Measurements from ENCODE around the gene GRID1. TPM values are rescaled to one million over a fixed set of nuclear protein-coding genes. Genes with fewer than 3 reads are reported as not detected.

The GRID1 gene
- total RNA-seq, 1 experiment from 2014 or later = 0.37 TPM

DNA sequence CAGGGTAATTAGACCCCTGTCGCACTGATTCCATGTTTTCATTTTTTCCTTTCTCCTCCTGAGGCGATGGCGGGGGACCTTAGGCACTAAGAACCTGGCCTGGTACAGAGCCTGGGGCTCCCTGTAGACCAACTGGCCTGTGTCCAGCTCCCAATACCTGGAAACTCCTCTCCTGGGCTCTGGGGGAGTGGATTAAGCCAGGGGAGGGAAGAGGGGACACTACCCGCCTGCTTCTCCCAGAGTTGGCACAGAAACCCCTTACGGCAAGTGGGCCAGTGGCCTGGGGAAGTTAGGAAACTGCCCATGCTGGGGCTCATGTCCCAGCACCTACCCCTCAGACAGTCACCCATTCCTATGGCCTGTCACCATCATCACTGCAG is 121.6 kb downstream of the GRID1 start (continued):
- no peak for TF ChIP-seq ATF3 (CRISPR knock-in tag; conservative IDR thresholded peaks at IDR 0.05)

DNA sequence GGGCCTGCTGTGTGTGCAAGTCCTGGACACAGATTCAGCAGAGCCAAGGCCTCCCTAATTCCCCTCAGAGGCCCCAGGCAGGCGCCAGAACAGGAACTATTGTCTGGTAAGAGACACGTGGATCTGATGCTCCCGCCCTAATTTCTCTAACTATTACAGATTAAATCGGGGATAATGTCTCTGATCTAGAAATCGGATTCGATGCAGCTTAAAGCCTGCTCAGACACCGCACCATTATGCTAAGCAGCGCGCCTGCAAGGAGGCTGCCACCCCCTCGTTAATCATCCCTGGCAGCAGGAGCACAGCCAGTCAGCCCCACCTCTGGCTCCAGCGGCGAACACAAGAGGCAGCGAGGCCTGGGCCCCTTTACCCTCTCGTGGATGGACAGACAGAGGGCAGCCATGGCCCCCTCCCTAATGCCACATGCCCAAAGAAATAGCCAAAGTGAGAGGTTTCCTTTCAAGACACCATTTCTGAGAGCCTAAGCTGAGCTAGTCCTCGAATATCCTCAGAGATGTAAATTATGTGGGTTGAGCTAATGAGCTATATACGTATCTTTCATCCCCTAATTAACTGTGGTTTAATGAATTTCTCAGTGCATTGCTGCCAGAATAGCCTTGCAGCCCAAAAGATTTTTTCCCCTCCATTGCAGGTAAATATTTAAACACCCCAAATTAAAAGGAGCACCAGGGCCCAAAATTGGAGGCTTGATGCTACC is 122.1 kb downstream of the GRID1 start:
- ChIA-PET POLR2A (interaction anchor here (1.8 kb wide), 1 partner anchor 18 kb away, joined by 5 read pairs; no protein-coding TSS in a partner anchor), CTCF (no interaction called here)
- Mint-ChIP-seq H3K27ac (no peak overlapping the region), H3K9me3 (peaks cover 9% of the 10 kb centered on the region), H3K4me3 (no peak overlapping the region), H3K27me3 (ENCODE audit: low read depth) (no peaks in the 10 kb centered on the region), H3K36me3 (peaks cover 3% of the 10 kb centered on the region), H3K4me1 (0 out of 2 replicates have a peak, but pooled peaks cover 4% of the 10 kb centered on the region)
- ATAC-seq (peak; percentile 38; the same call in 1 of the 2 replicates), DNase-seq (ENCODE audit: low spot score) (no peak)
- no peak for TF ChIP-seq ZNF219 (CRISPR knock-in tag; IDR thresholded peaks at IDR 0.05; ENCODE audit: borderline replicate concordance)
- no peak for TF ChIP-seq TEAD4 (CRISPR knock-in tag; IDR thresholded peaks at IDR 0.05)
- TF ChIP-seq RELA (CRISPR knock-in tag; IDR thresholded peaks at IDR 0.05; ENCODE audit: borderline replicate concordance) = no peak
- no peak for TF ChIP-seq FOXP4 (CRISPR knock-in tag; IDR thresholded peaks at IDR 0.05)
- no peak for TF ChIP-seq ZNF232 (CRISPR knock-in tag; IDR thresholded peaks at IDR 0.05)
- no peak for TF ChIP-seq ZBTB43 (CRISPR knock-in tag; IDR thresholded peaks at IDR 0.05)
- no peak for TF ChIP-seq ZNF263 (CRISPR knock-in tag; IDR thresholded peaks at IDR 0.05; ENCODE audit: low read depth)
- TF ChIP-seq, protein P1, sequence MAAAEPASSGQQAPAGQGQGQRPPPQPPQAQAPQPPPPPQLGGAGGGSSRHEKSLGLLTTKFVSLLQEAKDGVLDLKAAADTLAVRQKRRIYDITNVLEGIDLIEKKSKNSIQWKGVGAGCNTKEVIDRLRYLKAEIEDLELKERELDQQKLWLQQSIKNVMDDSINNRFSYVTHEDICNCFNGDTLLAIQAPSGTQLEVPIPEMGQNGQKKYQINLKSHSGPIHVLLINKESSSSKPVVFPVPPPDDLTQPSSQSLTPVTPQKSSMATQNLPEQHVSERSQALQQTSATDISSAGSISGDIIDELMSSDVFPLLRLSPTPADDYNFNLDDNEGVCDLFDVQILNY (CRISPR knock-in tag; IDR thresholded peaks at IDR 0.05) = no peak
- TF ChIP-seq MXD4 (CRISPR knock-in tag; IDR thresholded peaks at IDR 0.05; ENCODE audit: borderline replicate concordance) = no peak
- TF ChIP-seq IRF1 (CRISPR knock-in tag; IDR thresholded peaks at IDR 0.05) = no peak

GRCh38 chr10:86243651-86244155 is 122.9 kb downstream of the GRID1 start:
- H3K4me3 Mint-ChIP-seq = no peak overlapping the region
- CTCF ChIA-PET = no interaction called here
- DNase-seq (ENCODE audit: low spot score) (no peak), ATAC-seq (no peak)
- H3K36me3 Mint-ChIP-seq = peaks cover 10% of the 10 kb centered on the region
- H3K27ac Mint-ChIP-seq = no peak overlapping the region
- no peaks in the 10 kb centered on the region for H3K27me3 Mint-ChIP-seq (ENCODE audit: low read depth)
- H3K9me3 Mint-ChIP-seq = peaks cover 15% of the 10 kb centered on the region
- H3K4me1 Mint-ChIP-seq = 0 out of 2 replicates have a peak, but pooled peaks cover 4% of the 10 kb centered on the region
- POLR2A ChIA-PET = no interaction called here
- TF ChIP-seq PRRX2 (CRISPR knock-in tag; IDR thresholded peaks at IDR 0.05) (no peak), NFATC4 (CRISPR knock-in tag; IDR thresholded peaks at IDR 0.05) (no peak), NR1H2 (CRISPR knock-in tag; IDR thresholded peaks at IDR 0.05) (no peak), JUN (CRISPR knock-in tag; IDR thresholded peaks at IDR 0.05) (no peak), NFE2L1 (CRISPR knock-in tag; IDR thresholded peaks at IDR 0.05) (no peak), CREM (CRISPR knock-in tag; IDR thresholded peaks at IDR 0.05) (no peak), CBFB (CRISPR knock-in tag; IDR thresholded peaks at IDR 0.05; ENCODE audit: low read depth) (no peak), ZNF219 (CRISPR knock-in tag; IDR thresholded peaks at IDR 0.05; ENCODE audit: borderline replicate concordance) (no peak), GABPB1 (CRISPR knock-in tag; IDR thresholded peaks at IDR 0.05) (no peak)
- TF ChIP-seq, protein P2, sequence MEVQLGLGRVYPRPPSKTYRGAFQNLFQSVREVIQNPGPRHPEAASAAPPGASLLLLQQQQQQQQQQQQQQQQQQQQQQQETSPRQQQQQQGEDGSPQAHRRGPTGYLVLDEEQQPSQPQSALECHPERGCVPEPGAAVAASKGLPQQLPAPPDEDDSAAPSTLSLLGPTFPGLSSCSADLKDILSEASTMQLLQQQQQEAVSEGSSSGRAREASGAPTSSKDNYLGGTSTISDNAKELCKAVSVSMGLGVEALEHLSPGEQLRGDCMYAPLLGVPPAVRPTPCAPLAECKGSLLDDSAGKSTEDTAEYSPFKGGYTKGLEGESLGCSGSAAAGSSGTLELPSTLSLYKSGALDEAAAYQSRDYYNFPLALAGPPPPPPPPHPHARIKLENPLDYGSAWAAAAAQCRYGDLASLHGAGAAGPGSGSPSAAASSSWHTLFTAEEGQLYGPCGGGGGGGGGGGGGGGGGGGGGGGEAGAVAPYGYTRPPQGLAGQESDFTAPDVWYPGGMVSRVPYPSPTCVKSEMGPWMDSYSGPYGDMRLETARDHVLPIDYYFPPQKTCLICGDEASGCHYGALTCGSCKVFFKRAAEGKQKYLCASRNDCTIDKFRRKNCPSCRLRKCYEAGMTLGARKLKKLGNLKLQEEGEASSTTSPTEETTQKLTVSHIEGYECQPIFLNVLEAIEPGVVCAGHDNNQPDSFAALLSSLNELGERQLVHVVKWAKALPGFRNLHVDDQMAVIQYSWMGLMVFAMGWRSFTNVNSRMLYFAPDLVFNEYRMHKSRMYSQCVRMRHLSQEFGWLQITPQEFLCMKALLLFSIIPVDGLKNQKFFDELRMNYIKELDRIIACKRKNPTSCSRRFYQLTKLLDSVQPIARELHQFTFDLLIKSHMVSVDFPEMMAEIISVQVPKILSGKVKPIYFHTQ (CRISPR knock-in tag; IDR thresholded peaks at IDR 0.05) = no peak
- TF ChIP-seq, protein P3, sequence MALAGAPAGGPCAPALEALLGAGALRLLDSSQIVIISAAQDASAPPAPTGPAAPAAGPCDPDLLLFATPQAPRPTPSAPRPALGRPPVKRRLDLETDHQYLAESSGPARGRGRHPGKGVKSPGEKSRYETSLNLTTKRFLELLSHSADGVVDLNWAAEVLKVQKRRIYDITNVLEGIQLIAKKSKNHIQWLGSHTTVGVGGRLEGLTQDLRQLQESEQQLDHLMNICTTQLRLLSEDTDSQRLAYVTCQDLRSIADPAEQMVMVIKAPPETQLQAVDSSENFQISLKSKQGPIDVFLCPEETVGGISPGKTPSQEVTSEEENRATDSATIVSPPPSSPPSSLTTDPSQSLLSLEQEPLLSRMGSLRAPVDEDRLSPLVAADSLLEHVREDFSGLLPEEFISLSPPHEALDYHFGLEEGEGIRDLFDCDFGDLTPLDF (CRISPR knock-in tag; IDR thresholded peaks at IDR 0.05) = no peak
- TF ChIP-seq, protein P4, sequence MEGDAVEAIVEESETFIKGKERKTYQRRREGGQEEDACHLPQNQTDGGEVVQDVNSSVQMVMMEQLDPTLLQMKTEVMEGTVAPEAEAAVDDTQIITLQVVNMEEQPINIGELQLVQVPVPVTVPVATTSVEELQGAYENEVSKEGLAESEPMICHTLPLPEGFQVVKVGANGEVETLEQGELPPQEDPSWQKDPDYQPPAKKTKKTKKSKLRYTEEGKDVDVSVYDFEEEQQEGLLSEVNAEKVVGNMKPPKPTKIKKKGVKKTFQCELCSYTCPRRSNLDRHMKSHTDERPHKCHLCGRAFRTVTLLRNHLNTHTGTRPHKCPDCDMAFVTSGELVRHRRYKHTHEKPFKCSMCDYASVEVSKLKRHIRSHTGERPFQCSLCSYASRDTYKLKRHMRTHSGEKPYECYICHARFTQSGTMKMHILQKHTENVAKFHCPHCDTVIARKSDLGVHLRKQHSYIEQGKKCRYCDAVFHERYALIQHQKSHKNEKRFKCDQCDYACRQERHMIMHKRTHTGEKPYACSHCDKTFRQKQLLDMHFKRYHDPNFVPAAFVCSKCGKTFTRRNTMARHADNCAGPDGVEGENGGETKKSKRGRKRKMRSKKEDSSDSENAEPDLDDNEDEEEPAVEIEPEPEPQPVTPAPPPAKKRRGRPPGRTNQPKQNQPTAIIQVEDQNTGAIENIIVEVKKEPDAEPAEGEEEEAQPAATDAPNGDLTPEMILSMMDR (IDR thresholded peaks at IDR 0.05) = no peak

Measured in WTC11 (cell line).